SK-N-SH (cell line): ENCODE data around the gene CRYGD.

Experiments
- EP300 ChIP-seq, 2 experiments: IDR thresholded peaks; 2 replicates each; pipeline versions ENCODE4 v1.4.0 to v1.6.1; 2012; ENCODE audit warnings: borderline replicate concordance in 1 of 2, low read depth in 1 of 2, low read length in 1 of 2
- EZH2phosphoT487 ChIP-seq: fragments of 200-600 bp; sonication (generic); IDR thresholded peaks from 2 replicates; pipeline ENCODE4 v1.6.1; 2017; ENCODE audit warnings: low read depth, mixed run types, mild to moderate bottlenecking, antibody characterized with exemption, moderate library complexity, borderline replicate concordance
- MXI1 ChIP-seq: IDR thresholded peaks from 2 replicates; pipeline ENCODE4 v1.6.1; 2012; ENCODE audit warnings: mild to moderate bottlenecking, low read depth, low read length, improper control_type of control experiment
- NFIC ChIP-seq: IDR thresholded peaks from 2 replicates; pipeline ENCODE4 v1.4.0; 2012; ENCODE audit warnings: borderline replicate concordance
- POLR2AphosphoS5 ChIP-seq: IDR thresholded peaks from 2 replicates; pipeline ENCODE4 v1.6.1; 2012; ENCODE audit warnings: low read depth, low read length
- RCOR1 ChIP-seq: fragments of 150-350 bp; IDR thresholded peaks from 2 replicates; pipeline ENCODE4 v1.6.1; 2017; ENCODE audit warnings: antibody characterized with exemption, low read length
- SIN3A ChIP-seq: IDR thresholded peaks from 2 replicates; pipeline ENCODE4 v1.6.1; 2012; ENCODE audit warnings: low read depth, mild to moderate bottlenecking, low read length, moderate library complexity, borderline replicate concordance
- TAF1 ChIP-seq: IDR thresholded peaks from 2 replicates; pipeline ENCODE4 v1.6.1; 2012; ENCODE audit warnings: low read depth, mild to moderate bottlenecking, low read length, moderate library complexity, borderline replicate concordance
- YY1 ChIP-seq: IDR thresholded peaks from 2 replicates; pipeline ENCODE4 v1.4.0; 2012; ENCODE audit warnings: low read depth, mild to moderate bottlenecking
- TF ChIP-seq, protein P1 (sequence below): fragments of 200-600 bp; sonication (generic); IDR thresholded peaks from 2 replicates; pipeline ENCODE4 v1.6.1; 2017; ENCODE audit warnings: antibody characterized with exemption, mild to moderate bottlenecking, moderate library complexity
- TF ChIP-seq, protein P2 (sequence below): IDR thresholded peaks from 2 replicates; pipeline ENCODE4 v1.4.0; 2012; ENCODE audit warnings: low read depth, borderline replicate concordance

DNA sequence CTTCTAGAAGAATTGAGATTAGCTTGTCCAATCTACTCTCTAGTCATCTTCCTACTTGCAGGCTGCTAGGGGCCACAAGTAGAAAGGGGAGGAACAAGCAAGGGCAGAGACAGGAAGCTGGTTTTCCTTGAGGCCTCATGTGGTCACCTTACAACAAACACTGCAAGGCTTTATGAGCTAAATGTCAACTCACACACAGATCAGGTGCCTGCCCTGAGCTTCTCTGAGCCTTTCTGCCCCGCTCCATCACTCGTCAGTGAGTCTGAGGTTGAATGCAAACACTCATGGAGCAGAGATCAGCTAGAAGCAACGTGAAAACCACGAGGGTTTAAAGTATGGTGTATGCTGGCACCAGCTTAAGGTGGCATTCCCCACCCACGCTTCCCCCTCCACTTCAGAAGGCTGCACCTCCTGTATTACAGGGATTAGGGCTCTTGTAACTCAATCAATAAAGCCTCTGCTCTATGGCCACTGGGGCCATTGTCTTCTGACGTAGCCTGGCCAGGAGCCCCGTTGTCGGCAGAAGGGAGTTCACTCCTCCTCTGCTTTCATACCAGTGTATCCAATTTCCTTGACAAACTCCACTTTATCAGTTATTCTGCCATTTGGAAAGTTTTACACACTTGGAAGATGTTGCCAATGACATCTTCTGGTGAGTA lies 10.7 kb upstream of the CRYGD start:
- TF ChIP-seq POLR2AphosphoS5 (no peak), YY1 (no peak), SIN3A (no peak), EZH2phosphoT487 (no peak), MXI1 (no peak), RCOR1 (no peak), EP300 (IDR thresholded peaks at IDR 0.05; ENCODE audit: borderline replicate concordance in 1 of 2, low read depth in 1 of 2, low read length in 1 of 2) (no peak), NFIC (no peak), TAF1 (no peak)
- TF ChIP-seq, protein P1, sequence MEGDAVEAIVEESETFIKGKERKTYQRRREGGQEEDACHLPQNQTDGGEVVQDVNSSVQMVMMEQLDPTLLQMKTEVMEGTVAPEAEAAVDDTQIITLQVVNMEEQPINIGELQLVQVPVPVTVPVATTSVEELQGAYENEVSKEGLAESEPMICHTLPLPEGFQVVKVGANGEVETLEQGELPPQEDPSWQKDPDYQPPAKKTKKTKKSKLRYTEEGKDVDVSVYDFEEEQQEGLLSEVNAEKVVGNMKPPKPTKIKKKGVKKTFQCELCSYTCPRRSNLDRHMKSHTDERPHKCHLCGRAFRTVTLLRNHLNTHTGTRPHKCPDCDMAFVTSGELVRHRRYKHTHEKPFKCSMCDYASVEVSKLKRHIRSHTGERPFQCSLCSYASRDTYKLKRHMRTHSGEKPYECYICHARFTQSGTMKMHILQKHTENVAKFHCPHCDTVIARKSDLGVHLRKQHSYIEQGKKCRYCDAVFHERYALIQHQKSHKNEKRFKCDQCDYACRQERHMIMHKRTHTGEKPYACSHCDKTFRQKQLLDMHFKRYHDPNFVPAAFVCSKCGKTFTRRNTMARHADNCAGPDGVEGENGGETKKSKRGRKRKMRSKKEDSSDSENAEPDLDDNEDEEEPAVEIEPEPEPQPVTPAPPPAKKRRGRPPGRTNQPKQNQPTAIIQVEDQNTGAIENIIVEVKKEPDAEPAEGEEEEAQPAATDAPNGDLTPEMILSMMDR, result no peak
- TF ChIP-seq, protein P2, sequence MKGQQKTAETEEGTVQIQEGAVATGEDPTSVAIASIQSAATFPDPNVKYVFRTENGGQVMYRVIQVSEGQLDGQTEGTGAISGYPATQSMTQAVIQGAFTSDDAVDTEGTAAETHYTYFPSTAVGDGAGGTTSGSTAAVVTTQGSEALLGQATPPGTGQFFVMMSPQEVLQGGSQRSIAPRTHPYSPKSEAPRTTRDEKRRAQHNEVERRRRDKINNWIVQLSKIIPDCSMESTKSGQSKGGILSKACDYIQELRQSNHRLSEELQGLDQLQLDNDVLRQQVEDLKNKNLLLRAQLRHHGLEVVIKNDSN, result no peak
